GM12878 (cell line): ENCODE results near the gene IFRD1. TPM values are rescaled to one million over a fixed set of nuclear protein-coding genes. Genes with fewer than 3 reads are reported as not detected.

Experiments
- ATAC-seq: fragments of 200-7000 bp; cut with Tn5 transposase; 3 replicates; pipeline ENCODE4 v1.9.1; 2020; ENCODE audit warnings: mild to moderate bottlenecking, moderate library complexity
- BruUV-seq: library from RNA; stranded (reverse); fragments of 400-500 nt; replicated peaks from 2 replicates; lab custom pipeline; 2021; lab: Mats Ljungman, UMichigan
- CTCF ChIA-PET: fragments of 300-600 bp; sonication (Branson Sonifier 250); formaldehyde crosslinking; extraction: SDS; loops from one replicate; lab custom pipeline; 2021; ENCODE audit warnings: inconsistent platforms; lab: Yijun Ruan, JAX
- POLR2A ChIA-PET: fragments of 350-600 bp; formaldehyde crosslinking; extraction: SDS; loops from one replicate; lab custom pipeline; 2021; ENCODE audit warnings: inconsistent platforms; lab: Charles Lee
- RAD21 ChIA-PET: fragments of 300-600 bp; sonication (Branson Sonifier 250); formaldehyde crosslinking; loops from one replicate; lab custom pipeline; 2023; ENCODE audit warnings: antibody characterized with exemption; ENCODE audit not compliant: unreplicated experiment; lab: Charles Lee
- SMC1A ChIA-PET: fragments of 300-600 bp; sonication (Branson Sonifier 250); formaldehyde crosslinking; loops from one replicate; lab custom pipeline; 2023; ENCODE audit not compliant: unreplicated experiment, uncharacterized antibody; lab: Charles Lee
- DNase-seq: peaks from one replicate; pipeline ENCODE4 v3.0.0-alpha.2; 2011; ENCODE audit warnings: low read depth, low spot score
- FAIRE-seq: peaks from 3 replicates; lab custom pipeline; 2011; peaks lifted over from hg19 to GRCh38; lab: Jason Lieb, UNC
- H2AFZ ChIP-seq: 2 replicates; pipeline ENCODE4 v1.6.0; 2011; ENCODE audit warnings: low read depth, low read length, control low read depth; ENCODE audit not compliant: control insufficient read depth
- H3K27ac ChIP-seq: 2 replicates; pipeline ENCODE4 v1.5.1; 2011; ENCODE audit warnings: control low read depth; ENCODE audit not compliant: control insufficient read depth, insufficient read depth
- H3K27me3 ChIP-seq, 2 experiments: replicated peaks in 1 of 2; 2 replicates each; pipeline versions ENCODE4 v1.6.0 to v1.6.1; 2011; ENCODE audit warnings: low read length in 1 of 2; ENCODE audit not compliant: control insufficient read depth in 2 of 2, insufficient read depth in 2 of 2
- H3K36me3 ChIP-seq, 2 experiments: 2 replicates each; pipeline ENCODE4 v1.5.1; 2011; ENCODE audit warnings: low read length in 1 of 2; ENCODE audit not compliant: control insufficient read depth in 2 of 2, insufficient read depth in 2 of 2
- H3K4me1 ChIP-seq: 2 replicates; pipeline ENCODE4 v1.6.1; 2011; ENCODE audit warnings: mild to moderate bottlenecking, low read length, moderate library complexity, mixed read lengths; ENCODE audit not compliant: control insufficient read depth, insufficient read depth
- H3K4me2 ChIP-seq: 2 replicates; pipeline ENCODE4 v1.6.0; 2011; ENCODE audit warnings: control low read depth; ENCODE audit not compliant: control insufficient read depth, insufficient read depth
- H3K4me3 ChIP-seq: fragments of 200-600 bp; sonication (generic); 2 replicates; pipeline ENCODE4 v1.5.1; 2016
- H3K79me2 ChIP-seq: 2 replicates; pipeline ENCODE4 v1.6.0; 2011; ENCODE audit warnings: low read length; ENCODE audit not compliant: control insufficient read depth, insufficient read depth
- H3K9ac ChIP-seq: 2 replicates; pipeline ENCODE4 v1.8.0; 2011; ENCODE audit warnings: low read length, control low read depth, mixed read lengths; ENCODE audit not compliant: control insufficient read depth, insufficient read depth
- H3K9me3 ChIP-seq: replicated peaks from 3 replicates; pipeline ENCODE4 v1.5.1; 2011; ENCODE audit warnings: mild to moderate bottlenecking, low read length; ENCODE audit not compliant: control insufficient read depth, insufficient read depth
- H4K20me1 ChIP-seq: 2 replicates; pipeline ENCODE4 v1.6.0; 2011; ENCODE audit not compliant: control insufficient read depth, insufficient read depth
- MYB ChIP-seq: fragments of 150-350 bp; IDR thresholded peaks from 2 replicates; pipeline ENCODE4 v1.6.1; 2014; ENCODE audit warnings: mild to moderate bottlenecking, low read depth, low read length, borderline replicate concordance
- SUZ12 ChIP-seq: fragments of 200-600 bp; sonication (generic); IDR thresholded peaks from one replicate; pipeline ENCODE4 v1.6.1; 2018; ENCODE audit warnings: antibody characterized with exemption, mild to moderate bottlenecking; ENCODE audit not compliant: unreplicated experiment
- TBL1XR1 ChIP-seq: IDR thresholded peaks from 2 replicates; pipeline ENCODE4 v1.6.1; 2012; ENCODE audit warnings: low read depth, low read length, improper control_type of control experiment
- WGBS: methylation state at CpG from one replicate; pipeline ENCODE4 v1.1.6; 2016; ENCODE audit warnings: low lambda C conversion rate; ENCODE audit not compliant: insufficient replicate concordance, insufficient coverage; ENCODE audit errors: missing lambda C conversion rate; 5-methylcytosine and 5-hydroxymethylcytosine counted together
- in situ Hi-C: fragments of 300-500 bp; cut with MboI; formaldehyde crosslinking; loops from 9 replicates; pipeline ENCODE4 v1.14.3; 2018; ENCODE audit warnings: mixed read lengths
- intact Hi-C: fragments of 100-400 bp; cut with micrococcal nuclease; formaldehyde crosslinking; loops from one replicate; pipeline ENCODE4 v1.14.2; 2022; ENCODE audit not compliant: unreplicated experiment
- polyA plus RNA-seq, 11 experiments: library from polyadenylated mRNA; depleted of rRNA in 4 of 11; unstranded in 6 of 11; stranded (reverse) in 5 of 11; fragments of >200 nt; fragmentation: Nextera tagmentation in 4 of 11; fragmentation: Illumina TruSeq in 1 of 11; extraction: Ambion mirVana in 4 of 11; extraction: Trizol in 1 of 11; gene quantifications; 1 replicate in 1 of 11; 2 replicates in 10 of 11; pipeline versions ENCODE4 v1.2.1 to v1.2.3, GENCODE V29; 2011 to 2016; ENCODE audit warnings: inconsistent platforms in 2 of 11, missing spikeins in 2 of 11, low read depth in 1 of 11
- total RNA-seq, 4 experiments: library from RNA; depleted of rRNA in 3 of 4; stranded (reverse); fragments of >200 nt in 3 of 4; fragmentation: Illumina TruSeq in 1 of 4; extraction: Trizol in 1 of 4; gene quantifications; 2 replicates each; pipeline versions ENCODE4 v1.2.1 to v1.2.3, GENCODE V29; 2013 to 2021
- TF ChIP-seq, protein P1 (sequence below): IDR thresholded peaks from 2 replicates; pipeline ENCODE4 v1.6.1; 2011; ENCODE audit warnings: low read depth, low read length, improper control_type of control experiment, borderline replicate concordance
- TF ChIP-seq, protein P2 (sequence below): fragments of 450-650 bp; IDR thresholded peaks from 2 replicates; pipeline ENCODE4 v1.6.1; 2018; ENCODE audit warnings: borderline replicate concordance, mild to moderate bottlenecking; ENCODE audit not compliant: partially characterized antibody

Gene IFRD1
- total and polyA plus RNA-seq, 10 of the 15 experiments (the other 5 are each of a cell fraction or from before 2014, with no cell fraction given) = 9.6 to 31.1 (median 19.9) TPM

- H4K20me1 ChIP-seq = no peaks in the 10 kb centered on the region
- in situ Hi-C loops = no loop called here
Observed at GRCh38 chr7:112427984-112428383, 22.3 kb upstream of the IFRD1 start.

More at GRCh38 chr7:112427984-112428383, 22.3 kb upstream of the IFRD1 start:
- BruUV-seq = no TSS peak
- SMC1A ChIA-PET = interaction anchor here (2.3 kb wide), 1 partner anchor 15 kb away, joined by 5 read pairs; no protein-coding TSS in a partner anchor
- Histone ChIP-seq H3K9me3 (no peaks in the 10 kb centered on the region), H3K27ac (no peak overlapping the region)
- no peak for ATAC-seq
- RAD21 ChIA-PET = no interaction called here
- TF ChIP-seq, protein P1, sequence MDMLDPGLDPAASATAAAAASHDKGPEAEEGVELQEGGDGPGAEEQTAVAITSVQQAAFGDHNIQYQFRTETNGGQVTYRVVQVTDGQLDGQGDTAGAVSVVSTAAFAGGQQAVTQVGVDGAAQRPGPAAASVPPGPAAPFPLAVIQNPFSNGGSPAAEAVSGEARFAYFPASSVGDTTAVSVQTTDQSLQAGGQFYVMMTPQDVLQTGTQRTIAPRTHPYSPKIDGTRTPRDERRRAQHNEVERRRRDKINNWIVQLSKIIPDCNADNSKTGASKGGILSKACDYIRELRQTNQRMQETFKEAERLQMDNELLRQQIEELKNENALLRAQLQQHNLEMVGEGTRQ = no peak
- TF ChIP-seq, protein P2, sequence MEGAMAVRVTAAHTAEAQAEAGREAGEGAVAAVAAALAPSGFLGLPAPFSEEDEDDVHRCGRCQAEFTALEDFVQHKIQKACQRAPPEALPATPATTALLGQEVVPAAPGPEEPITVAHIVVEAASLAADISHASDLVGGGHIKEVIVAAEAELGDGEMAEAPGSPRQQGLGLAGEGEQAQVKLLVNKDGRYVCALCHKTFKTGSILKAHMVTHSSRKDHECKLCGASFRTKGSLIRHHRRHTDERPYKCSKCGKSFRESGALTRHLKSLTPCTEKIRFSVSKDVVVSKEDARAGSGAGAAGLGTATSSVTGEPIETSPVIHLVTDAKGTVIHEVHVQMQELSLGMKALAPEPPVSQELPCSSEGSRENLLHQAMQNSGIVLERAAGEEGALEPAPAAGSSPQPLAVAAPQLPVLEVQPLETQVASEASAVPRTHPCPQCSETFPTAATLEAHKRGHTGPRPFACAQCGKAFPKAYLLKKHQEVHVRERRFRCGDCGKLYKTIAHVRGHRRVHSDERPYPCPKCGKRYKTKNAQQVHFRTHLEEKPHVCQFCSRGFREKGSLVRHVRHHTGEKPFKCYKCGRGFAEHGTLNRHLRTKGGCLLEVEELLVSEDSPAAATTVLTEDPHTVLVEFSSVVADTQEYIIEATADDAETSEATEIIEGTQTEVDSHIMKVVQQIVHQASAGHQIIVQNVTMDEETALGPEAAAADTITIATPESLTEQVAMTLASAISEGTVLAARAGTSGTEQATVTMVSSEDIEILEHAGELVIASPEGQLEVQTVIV = no peak
- TF ChIP-seq TBL1XR1 = no peak
- TF ChIP-seq MYB = no peak
- TF ChIP-seq SUZ12 = no peak
- TF ChIP-seq, all 136 proteins: peak for 0
- no peaks in the 10 kb centered on the region for H3K27me3 ChIP-seq
- POLR2A ChIA-PET = no interaction called here
- no peak for FAIRE-seq
- H3K9ac ChIP-seq = no peak overlapping the region
- H3K4me2 ChIP-seq = no peak overlapping the region
- peaks cover 1% of the 10 kb centered on the region; the same call in 1 of the 2 replicates for H3K4me1 ChIP-seq
- no peak overlapping the region for H3K4me3 ChIP-seq
- H2AFZ ChIP-seq = no peak overlapping the region
- CTCF ChIA-PET = interaction anchor here (0.7 to 1.2 kb wide), 3 partner anchors 12 to 390 kb away, joined by 3 to 4 read pairs (median 4); no protein-coding TSS in a partner anchor
- H3K36me3 ChIP-seq = no peaks in the 10 kb centered on the region
- 76% methylated on average over 1 of the region's 1 CpG for WGBS
- no peaks in the 10 kb centered on the region for H3K79me2 ChIP-seq
- intact Hi-C loops = no loop called here
- DNase-seq = no peak
